Activated naive CD4-positive, alpha-beta T cell treated with anti-CD3 and anti-CD28 coated beads for 36 hours (primary cell): Measurements from ENCODE around the gene APOBEC3A. TPM values are rescaled to one million over a fixed set of nuclear protein-coding genes. Genes with fewer than 3 reads are reported as not detected.
A peak's percentile ranks its signal among the peaks of the same experiment; 100 is the strongest.
"Not testable (repeated sequence)": the region's sequence is repeated elsewhere in the genome, so short reads cannot be mapped to it uniquely, and the experiment has no call there.

ENCODE experiments used
- CTCF ChIA-PET: fragments of 350-600 bp; sonication (Branson Sonifier 250); formaldehyde crosslinking; loops from one replicate; lab custom pipeline; 2021; ENCODE audit warnings: antibody characterized with exemption; lab: Charles Lee
- DNase-seq: peaks from one replicate; pipeline ENCODE4 v3.0.0-alpha.2; 2020
- H3K27ac Mint-ChIP-seq: one replicate; pipeline ENCODE4 v1.8.0; 2021; ENCODE audit warnings: mild to moderate bottlenecking, mixed read lengths
- H3K27me3 Mint-ChIP-seq: one replicate; pipeline ENCODE4 v1.8.0; 2021; ENCODE audit warnings: low read depth, mixed read lengths
- H3K36me3 Mint-ChIP-seq: one replicate; pipeline ENCODE4 v1.8.0; 2021; ENCODE audit warnings: low read depth, mixed read lengths
- H3K4me1 Mint-ChIP-seq: one replicate; pipeline ENCODE4 v1.8.0; 2021; ENCODE audit warnings: low read depth, mixed read lengths
- H3K4me3 Mint-ChIP-seq: one replicate; pipeline ENCODE4 v1.8.0; 2021; ENCODE audit warnings: mild to moderate bottlenecking, moderate library complexity, mixed read lengths
- H3K9me3 Mint-ChIP-seq: one replicate; pipeline ENCODE4 v1.8.0; 2021; ENCODE audit warnings: mixed read lengths
- intact Hi-C: fragments of 100-400 bp; cut with micrococcal nuclease; formaldehyde crosslinking; loops from one replicate; pipeline ENCODE4 v1.15.1; 2023
- total RNA-seq, 2 experiments: library from RNA; stranded (reverse); gene quantifications; one replicate each; pipeline ENCODE4 v1.2.3, GENCODE V29; 2021

Gene APOBEC3A
- total RNA-seq, 2 experiments from 2014 or later = not detected

DNA sequence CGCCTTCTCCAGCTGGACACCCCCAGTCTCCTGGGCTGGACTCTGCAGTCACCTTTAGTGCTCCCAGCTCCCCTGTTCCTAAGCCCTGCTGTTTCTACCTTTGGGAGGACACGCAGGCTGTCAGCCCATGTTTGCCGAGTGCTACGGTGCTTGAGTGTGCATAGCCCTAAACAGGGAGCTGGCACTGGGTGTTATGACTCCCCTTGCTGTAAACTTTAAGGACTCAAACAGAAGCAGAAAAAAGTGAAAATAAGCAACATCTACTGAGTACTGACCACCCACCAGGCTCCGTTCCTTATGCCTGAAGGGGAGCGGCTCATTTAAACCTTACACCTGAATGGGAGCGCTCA lies 17.4 kb downstream of the APOBEC3A start:
- intact Hi-C loops = no loop called here
- CTCF ChIA-PET = interaction anchor here (0.7 to 7.3 kb wide), 12 partner anchors 9 to 269 kb away, joined by 3 to 64 read pairs (median 4); partner anchors contain the start of genes APOBEC3A, APOBEC3C, CBX6 and GTPBP1
- H3K9me3 Mint-ChIP-seq = peaks cover 2% of the 10 kb centered on the region
- H3K4me3 Mint-ChIP-seq = no peak overlapping the region
- no peak overlapping the region for H3K27ac Mint-ChIP-seq
- no peak for DNase-seq
- peaks cover 4% of the 10 kb centered on the region for H3K4me1 Mint-ChIP-seq
- H3K27me3 Mint-ChIP-seq = peaks cover 2% of the 10 kb centered on the region
- no peaks in the 10 kb centered on the region for H3K36me3 Mint-ChIP-seq

DNA sequence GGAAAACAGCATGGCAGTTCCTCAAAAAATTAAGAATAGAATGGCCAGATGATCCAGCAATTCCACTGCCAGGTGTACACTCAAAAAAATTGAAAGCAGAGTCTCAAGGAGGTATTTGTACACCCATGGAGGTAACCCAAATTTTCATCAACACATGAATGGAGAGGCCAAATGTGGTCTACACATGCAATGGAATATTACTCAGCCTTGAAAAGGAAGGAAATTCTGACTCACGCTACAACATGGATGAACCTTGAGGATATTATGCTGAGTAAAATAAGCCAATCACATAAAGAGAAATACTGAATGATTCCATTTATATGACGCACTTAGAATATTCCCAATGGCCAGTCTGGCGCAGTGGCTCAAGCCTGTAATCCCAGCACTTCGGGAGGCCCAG lies 19.9 kb downstream of the APOBEC3A start:
- H3K36me3 Mint-ChIP-seq, H3K27ac Mint-ChIP-seq, DNase-seq, H3K9me3 Mint-ChIP-seq, H3K27me3 Mint-ChIP-seq, H3K4me3 Mint-ChIP-seq, intact Hi-C loops: not testable (repeated sequence)
- CTCF ChIA-PET = interaction anchor here (7.3 kb wide), 1 partner anchor 26 kb away, joined by 64 read pairs; no protein-coding TSS in a partner anchor
- H3K4me1 Mint-ChIP-seq = peaks cover 14% of the 10 kb centered on the region

DNA sequence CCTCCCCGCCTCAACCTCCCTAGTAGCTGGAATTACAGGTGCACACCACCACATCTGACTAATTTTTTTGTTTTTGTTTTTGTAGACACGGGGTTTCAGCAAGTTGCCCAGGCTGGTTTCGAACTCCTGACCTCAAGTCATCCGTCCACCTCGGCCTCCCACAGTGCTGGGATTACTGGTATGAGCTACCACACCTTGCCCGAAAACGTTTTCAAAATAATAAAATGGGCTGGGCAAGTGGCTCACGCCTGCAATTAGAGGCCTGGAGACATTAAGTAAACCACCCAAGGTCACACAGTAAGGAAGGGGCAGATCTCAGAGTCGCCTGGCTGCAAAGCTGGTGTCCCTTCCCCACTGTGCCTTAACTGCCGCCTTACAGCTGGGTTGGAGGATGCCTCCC lies 23.2 kb downstream of the APOBEC3A start:
- Mint-ChIP-seq H3K9me3 (peaks cover 12% of the 10 kb centered on the region), H3K4me1 (peaks cover 39% of the 10 kb centered on the region)
- CTCF ChIA-PET = interaction anchor here (0.7 to 2.3 kb wide), 2 partner anchors 23 to 49 kb away, joined by 3 to 10 read pairs; no protein-coding TSS in a partner anchor
- DNase-seq, H3K27ac Mint-ChIP-seq, H3K36me3 Mint-ChIP-seq, H3K27me3 Mint-ChIP-seq, H3K4me3 Mint-ChIP-seq: not testable (repeated sequence)
- intact Hi-C loops = loop anchor here (10.0 kb wide), 1 partner anchor 276 kb away; the partner anchor contains the start of genes GTPBP1 and JOSD1

DNA sequence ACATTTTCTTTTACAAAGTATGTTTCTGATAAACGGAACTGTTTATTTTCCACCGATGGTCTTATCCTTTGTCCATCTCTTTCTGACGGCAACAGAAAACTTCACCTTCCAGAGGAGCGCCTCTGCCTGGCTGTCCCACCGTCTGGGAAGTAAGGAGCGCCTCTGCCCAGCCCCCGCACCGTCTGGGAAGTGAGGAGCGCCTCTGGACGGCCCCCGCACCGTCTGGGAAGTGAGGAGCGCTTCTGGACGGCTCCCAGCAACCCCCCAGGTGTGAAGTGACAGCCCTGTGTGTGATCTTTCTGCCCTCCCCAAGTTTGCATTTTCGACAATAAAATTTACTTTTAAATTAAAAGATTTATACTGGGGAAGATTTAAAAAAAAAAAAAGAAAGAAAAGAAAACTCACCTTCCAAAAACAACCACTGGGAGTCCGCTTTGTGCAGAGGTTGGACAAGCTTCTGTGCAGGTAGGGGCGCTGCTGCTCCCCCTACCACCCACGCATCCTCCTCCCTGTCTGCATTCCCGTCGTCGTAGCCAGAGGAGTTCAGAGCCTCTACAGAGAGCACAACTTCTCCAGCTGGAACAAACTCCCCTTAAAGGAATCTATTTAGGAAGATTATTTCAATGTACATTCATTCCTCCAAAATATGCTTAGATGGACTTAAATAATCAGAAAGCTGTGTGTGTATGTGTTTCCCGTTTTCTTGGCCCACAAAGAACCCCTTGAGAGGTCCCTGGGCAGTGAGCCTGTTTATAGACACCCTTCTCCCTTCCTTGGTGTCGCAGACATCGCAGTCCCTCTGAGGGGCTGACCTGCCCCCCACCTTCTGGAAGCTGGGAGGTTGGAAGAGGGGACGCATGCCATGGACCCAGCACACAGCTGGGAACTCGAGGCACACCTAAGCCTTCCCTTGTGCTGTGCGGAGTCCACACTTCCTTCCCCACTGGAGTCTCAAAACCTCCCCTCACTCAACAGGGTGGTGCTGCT lies 23.9 kb downstream of the APOBEC3A start:
- H3K36me3 Mint-ChIP-seq = no peaks in the 10 kb centered on the region
- DNase-seq = peak; percentile 41
- no peaks in the 10 kb centered on the region for H3K27me3 Mint-ChIP-seq
- intact Hi-C loops = loop anchor here (10.0 kb wide), 1 partner anchor 276 kb away; the partner anchor contains the start of genes GTPBP1 and JOSD1
- peak overlapping the region; percentile 13 for H3K27ac Mint-ChIP-seq
- peaks cover 12% of the 10 kb centered on the region for H3K9me3 Mint-ChIP-seq
- CTCF ChIA-PET = interaction anchor here (0.7 to 2.5 kb wide), 7 partner anchors 8 to 111 kb away, joined by 3 to 10 read pairs (median 4); no protein-coding TSS in a partner anchor
- H3K4me3 Mint-ChIP-seq = peak overlapping the region; percentile 60
- H3K4me1 Mint-ChIP-seq = peaks cover 46% of the 10 kb centered on the region

DNA sequence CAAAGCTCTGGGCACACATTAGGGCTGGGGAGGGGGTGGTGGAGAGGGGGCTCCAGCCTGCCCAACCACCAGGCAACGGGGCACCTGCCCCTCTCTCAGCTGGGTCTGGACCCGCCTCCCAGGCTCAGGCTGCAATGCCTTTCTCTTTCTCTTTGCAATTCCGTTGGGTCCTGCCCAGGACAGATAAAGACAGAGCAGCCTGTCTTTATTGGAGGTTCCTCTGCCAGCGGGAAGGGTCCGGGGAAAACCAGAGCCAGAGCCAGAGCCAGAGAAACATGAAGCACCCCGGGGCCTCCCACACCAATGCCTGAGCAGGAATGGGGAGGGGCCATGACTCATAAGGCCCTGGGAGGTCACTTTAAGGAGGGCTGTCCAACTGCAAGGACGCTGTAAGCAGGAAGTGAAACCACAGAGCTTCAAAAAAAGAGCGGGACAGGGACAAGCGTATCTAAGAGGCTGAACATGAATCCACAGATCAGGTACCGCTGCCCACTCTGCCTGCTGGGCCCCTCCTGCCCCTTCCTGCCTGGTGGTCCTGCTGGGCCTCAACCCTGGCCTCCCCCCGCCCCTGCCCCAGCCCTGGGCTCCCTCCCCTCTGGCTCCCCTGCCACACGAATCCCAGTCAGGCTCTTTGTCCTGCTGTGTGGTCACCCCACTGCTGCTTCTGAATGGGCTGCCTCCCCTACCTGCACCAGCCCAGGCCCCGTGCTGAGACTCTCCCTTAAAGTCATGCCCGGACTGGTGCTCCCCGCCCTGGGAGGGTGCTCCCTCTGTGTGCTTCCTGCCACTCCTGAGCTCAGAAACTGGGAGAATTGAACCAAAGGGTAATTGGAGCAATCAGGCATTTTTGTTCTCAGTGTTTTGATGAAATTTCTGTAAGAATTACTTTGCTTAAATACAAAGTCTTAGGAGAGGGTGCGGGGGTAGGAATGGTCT lies 24.9 kb downstream of the APOBEC3A start, which contains the start of gene APOBEC3B:
TSS of gene APOBEC3B (plus strand) at position 356 of the 936 bp plus-strand sequence. CDS start at position 463, 107 bp downstream.
- Mint-ChIP-seq H3K4me3 (peak within 1 kb of the TSS; percentile 60), H3K9me3 (peaks cover 10% of the 10 kb centered on the region), H3K4me1 (peaks cover 52% of the 10 kb centered on the region), H3K36me3 (no peaks in the 10 kb centered on the region), H3K27ac (peak within 1 kb of the TSS; percentile 75), H3K27me3 (no peaks in the 10 kb centered on the region)
- intact Hi-C loops = loop anchor here (1.0 to 10.0 kb wide), 2 partner anchors 21 to 277 kb away; partner anchors contain the start of genes GTPBP1 and JOSD1
- CTCF ChIA-PET = interaction anchor here (1.1 to 2.5 kb wide), 3 partner anchors 9 to 112 kb away, joined by 5 to 10 read pairs (median 7); no protein-coding TSS in a partner anchor
- peak; percentile 87 for DNase-seq

DNA sequence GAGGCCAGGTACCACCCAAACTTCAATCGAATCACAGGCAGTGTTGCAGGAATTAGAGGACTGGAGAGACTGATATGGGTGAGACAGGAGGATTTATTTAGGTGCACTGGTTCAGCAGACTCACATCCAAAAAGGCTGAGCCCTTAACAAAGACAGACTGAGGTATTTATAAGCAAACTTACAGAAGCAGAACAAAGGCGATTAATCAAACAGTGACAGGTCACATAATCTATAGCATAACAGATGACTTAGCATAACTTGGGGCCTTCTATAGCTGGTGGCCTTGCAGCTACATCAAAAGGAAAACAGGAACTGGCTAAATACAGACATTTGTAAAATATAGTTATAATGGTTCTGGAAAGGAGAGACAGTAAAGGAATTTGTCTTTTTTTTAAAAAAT lies 26.8 kb downstream of the APOBEC3A start:
- Mint-ChIP-seq H3K27ac (peak overlapping the region; percentile 46), H3K4me1 (peaks cover 71% of the 10 kb centered on the region), H3K4me3 (no peak overlapping the region), H3K9me3 (peaks cover 10% of the 10 kb centered on the region), H3K36me3 (no peaks in the 10 kb centered on the region), H3K27me3 (no peaks in the 10 kb centered on the region)
- DNase-seq = no peak
- intact Hi-C loops = loop anchor here (2.0 to 10.0 kb wide), 2 partner anchors 31 to 279 kb away; partner anchors contain the start of genes APOBEC3C, GTPBP1 and JOSD1
- CTCF ChIA-PET = interaction anchor here (0.5 to 2.2 kb wide), 4 partner anchors 9 to 351 kb away, joined by 3 to 8 read pairs (median 4); no protein-coding TSS in a partner anchor

DNA sequence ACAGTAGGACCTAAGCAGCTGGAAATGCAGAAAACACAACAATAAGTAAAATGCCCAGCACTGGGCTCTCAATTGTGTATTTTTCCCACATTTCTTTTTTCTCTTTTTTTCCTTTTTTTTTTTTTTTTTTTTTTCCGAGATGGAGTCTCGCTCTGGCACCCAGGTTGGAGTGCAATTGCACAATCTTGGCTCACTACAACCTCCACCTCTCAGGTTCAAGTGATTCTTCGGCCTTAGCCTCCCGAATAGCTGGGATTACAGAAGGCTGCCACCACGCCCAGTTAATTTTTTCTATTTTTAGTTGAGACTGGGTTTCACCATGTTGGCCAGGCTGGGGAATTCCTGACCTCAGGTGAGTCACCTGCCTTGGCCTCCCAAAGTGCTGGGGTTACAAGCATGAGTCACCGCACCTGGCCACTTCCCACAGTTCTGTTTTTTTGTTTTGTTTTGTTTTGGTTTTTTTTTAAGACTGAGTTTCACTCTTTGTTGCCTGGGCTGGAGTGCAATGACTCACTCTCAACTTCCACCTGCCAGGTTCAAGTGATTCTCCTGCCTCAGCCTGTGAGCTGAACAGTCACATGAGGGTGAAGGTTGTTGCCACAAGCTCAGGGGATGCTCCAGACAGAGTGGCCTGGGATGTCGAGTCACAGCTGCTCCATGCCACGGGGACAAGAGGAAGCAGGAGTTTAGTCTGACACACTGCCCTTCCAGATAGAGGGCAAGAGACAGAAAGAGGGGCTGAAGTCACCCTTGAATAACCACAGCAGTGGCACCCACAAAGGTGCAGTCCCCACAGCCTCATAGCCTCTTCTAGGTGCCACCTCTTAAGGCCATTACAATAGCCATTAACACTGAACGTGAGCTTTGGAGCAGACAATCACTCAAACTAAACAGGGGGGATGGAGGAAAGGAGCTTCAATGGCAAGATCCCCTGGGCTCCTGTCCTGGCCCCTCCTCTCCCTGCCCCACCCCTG lies 27.7 kb downstream of the APOBEC3A start:
- not testable (repeated sequence) for H3K27me3 Mint-ChIP-seq, H3K4me3 Mint-ChIP-seq, H3K36me3 Mint-ChIP-seq, H3K9me3 Mint-ChIP-seq
- Mint-ChIP-seq H3K4me1 (peaks cover 77% of the 10 kb centered on the region), H3K27ac (peak overlapping the region; percentile 82)
- intact Hi-C loops = loop anchor here (1.0 to 10.0 kb wide), 6 partner anchors 30 to 280 kb away; partner anchors contain the start of genes APOBEC3C, GTPBP1 and JOSD1
- DNase-seq = peak; percentile 96
- CTCF ChIA-PET = interaction anchor here (0.5 to 2.2 kb wide), 7 partner anchors 12 to 350 kb away, joined by 3 to 8 read pairs (median 3); no protein-coding TSS in a partner anchor

DNA sequence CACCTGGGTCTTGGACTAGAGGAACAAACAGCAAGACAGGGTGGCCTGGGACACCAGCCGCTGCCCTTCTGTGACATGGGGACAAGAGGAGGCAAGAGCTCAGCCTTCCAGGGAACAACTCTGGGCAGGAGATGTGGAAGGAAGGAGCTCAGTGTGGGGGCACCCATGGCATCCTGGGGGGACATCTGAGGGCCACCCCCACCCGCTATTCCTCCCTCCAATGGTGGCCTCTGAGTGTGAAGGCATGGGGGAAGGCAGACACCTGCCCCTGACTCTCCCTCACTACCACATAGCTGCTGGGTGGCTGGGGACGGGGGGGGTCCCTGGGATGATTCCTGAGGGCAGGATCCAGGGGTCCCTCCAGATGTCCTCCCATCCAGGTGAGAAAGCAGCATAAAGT lies 29.2 kb downstream of the APOBEC3A start:
- Mint-ChIP-seq H3K4me1 (peaks cover 77% of the 10 kb centered on the region), H3K36me3 (no peaks in the 10 kb centered on the region), H3K27me3 (no peaks in the 10 kb centered on the region), H3K9me3 (peaks cover 10% of the 10 kb centered on the region), H3K27ac (peak overlapping the region; percentile 51), H3K4me3 (no peak overlapping the region)
- intact Hi-C loops = loop anchor here (10.0 kb wide), 1 partner anchor 282 kb away; the partner anchor contains the start of genes GTPBP1 and JOSD1
- DNase-seq = no peak
- CTCF ChIA-PET = no interaction called here

DNA sequence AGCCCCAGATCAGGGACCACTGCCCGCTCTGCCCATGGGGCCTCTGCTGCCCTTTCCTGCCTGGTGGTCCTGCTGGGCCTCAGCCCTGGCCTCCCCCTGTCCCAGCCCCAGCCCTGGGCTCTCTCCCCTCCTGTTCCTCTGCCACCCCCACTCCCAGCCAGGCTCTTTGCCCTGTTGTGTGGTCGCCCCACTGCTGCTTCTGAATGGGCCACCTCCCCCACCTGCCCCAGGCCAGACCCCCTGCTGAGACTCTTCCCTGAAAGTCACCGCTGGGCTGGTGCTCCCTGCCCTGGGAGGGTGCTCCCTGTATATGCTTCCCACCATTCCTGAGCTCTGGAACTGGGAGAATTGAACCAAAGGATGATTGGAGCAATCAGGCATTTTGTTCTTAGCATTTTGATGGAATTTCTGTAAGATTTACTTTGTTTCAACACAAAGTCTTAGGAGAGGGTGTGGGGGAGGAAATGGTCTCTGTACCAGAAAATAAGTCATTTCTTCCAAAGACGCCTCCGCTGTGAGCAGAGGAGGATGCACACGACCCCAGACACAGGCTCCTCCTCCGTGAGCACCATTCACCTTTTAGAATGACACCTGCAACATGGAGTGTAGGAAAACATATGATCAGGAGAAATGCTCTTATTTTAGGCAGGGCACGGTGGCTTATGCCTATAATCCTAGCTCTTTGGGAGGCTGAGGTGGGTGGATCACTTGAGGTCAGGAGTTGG lies 29.9 kb downstream of the APOBEC3A start:
- H3K36me3 Mint-ChIP-seq = no peaks in the 10 kb centered on the region
- intact Hi-C loops = loop anchor here (10.0 kb wide), 1 partner anchor 283 kb away; the partner anchor contains the start of genes GTPBP1 and JOSD1
- H3K27ac Mint-ChIP-seq = peak overlapping the region; percentile 88
- H3K4me1 Mint-ChIP-seq = peaks cover 70% of the 10 kb centered on the region
- H3K4me3 Mint-ChIP-seq = peak overlapping the region; percentile 12
- peaks cover 10% of the 10 kb centered on the region for H3K9me3 Mint-ChIP-seq
- CTCF ChIA-PET = interaction anchor here (1.2 kb wide), 1 partner anchor 16 kb away, joined by 6 read pairs; no protein-coding TSS in a partner anchor
- DNase-seq = peak; percentile 70
- no peaks in the 10 kb centered on the region for H3K27me3 Mint-ChIP-seq

DNA sequence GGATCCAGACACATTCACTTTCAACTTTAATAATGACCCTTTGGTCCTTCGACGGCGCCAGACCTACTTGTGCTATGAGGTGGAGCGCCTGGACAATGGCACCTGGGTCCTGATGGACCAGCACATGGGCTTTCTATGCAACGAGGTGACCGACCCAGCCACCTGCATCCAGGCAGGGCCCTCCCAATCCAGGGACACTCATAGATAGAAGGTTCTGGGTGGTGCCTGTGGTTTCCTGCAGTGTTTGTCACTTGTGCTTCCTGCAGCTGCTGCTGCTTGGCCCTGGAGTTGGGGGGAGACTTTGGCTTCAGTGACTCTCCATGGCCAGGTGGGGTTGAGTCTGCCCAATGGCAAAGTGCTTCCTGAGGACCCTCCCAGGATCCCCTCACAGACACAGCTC lies 32.1 kb downstream of the APOBEC3A start:
- Mint-ChIP-seq H3K4me1 (peaks cover 65% of the 10 kb centered on the region), H3K36me3 (no peaks in the 10 kb centered on the region), H3K27ac (no peak overlapping the region), H3K27me3 (no peaks in the 10 kb centered on the region), H3K4me3 (no peak overlapping the region), H3K9me3 (no peaks in the 10 kb centered on the region)
- intact Hi-C loops = loop anchor here (10.0 kb wide), 1 partner anchor 285 kb away; the partner anchor contains the start of genes GTPBP1 and JOSD1
- DNase-seq = peak; percentile 58
- CTCF ChIA-PET = no interaction called here
